Activated CD4-positive, alpha-beta memory T cell treated with anti-CD3 and anti-CD28 coated beads for 36 hours (primary cell): ENCODE data around the gene ARHGEF12. TPM values are rescaled to one million over a fixed set of nuclear protein-coding genes. Genes with fewer than 3 reads are reported as not detected.

ENCODE experiments used
- total RNA-seq, 2 experiments: library from RNA; stranded (reverse); gene quantifications; one replicate each; pipeline ENCODE4 v1.2.3, GENCODE V29; 2021

Gene ARHGEF12
- total RNA-seq, 2 experiments from 2014 or later = 16.4 to 16.9 TPM

Other genes with a start within 250 kb of the ARHGEF12 start
- gene TRIM29, start 198.3 kb upstream of the ARHGEF12 start, total RNA-seq = not detected
- gene OAF, start 125.4 kb upstream of the ARHGEF12 start, total RNA-seq = 1 to 10 TPM in 1 of 2 experiments, under 1 TPM in 1; 0.90 to 1.2 TPM
- gene POU2F3, start 96.3 kb upstream of the ARHGEF12 start, total RNA-seq = not detected
- gene TLCD5, start 11.1 kb upstream of the ARHGEF12 start, total RNA-seq = 1 to 10 TPM; 1.0 to 1.6 TPM
- not detected for gene GRIK4, start 175.3 kb downstream of the ARHGEF12 start, total RNA-seq